ENCODE data around the gene FCRLA. TPM values are rescaled to one million over a fixed set of nuclear protein-coding genes. Genes with fewer than 3 reads are reported as not detected.

FCRLA gene
- total RNA-seq, 1 donor from 2014 or later: not detected

DNA sequence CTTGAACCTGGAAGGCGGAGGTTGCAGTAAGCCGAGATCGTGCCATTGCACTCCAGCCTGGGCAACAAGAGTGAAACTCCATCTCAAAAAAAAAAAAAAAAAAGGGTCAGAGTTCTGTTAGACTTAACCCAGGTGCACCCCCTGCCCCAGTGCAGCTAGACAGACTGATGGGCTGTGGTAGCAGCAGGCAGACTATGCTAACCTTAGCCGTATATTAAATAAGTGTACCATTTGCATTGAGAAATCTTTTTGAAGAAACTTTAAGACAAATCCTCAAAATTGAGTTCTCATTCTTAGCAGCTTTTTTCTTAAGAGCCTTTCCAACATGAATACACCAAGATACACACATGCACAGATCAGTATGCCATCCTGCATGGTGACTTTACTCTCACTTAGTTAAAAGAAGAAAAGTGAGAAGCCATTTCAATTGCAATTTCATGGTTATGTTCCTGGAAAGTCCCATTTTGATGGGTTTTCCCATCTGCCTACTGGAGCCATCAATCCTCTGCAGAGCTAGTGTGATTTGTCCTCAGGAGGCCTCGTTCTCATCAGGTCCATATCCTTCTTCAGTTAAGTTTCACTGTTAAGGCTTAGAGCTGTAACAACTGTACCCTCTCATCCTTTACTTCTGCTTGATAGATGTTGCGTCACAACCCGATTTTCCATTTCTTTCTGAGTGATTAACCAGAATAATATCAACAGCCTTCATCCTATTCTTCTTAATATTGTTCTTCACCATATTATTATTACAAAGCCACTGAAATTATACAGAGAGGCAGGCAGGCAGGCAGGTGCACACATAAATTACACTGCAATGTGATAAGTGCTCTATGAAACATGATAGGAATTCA is 21.6 kb downstream of the FCRLA start:
- TF ChIP-seq POLR2AphosphoS5 (IDR thresholded peaks at IDR 0.05; ENCODE audit: insufficient read depth in 1 of 2, low read depth in 1 of 2) (no peak), POLR2A (IDR thresholded peaks at IDR 0.05) (no peak), CTCF (IDR thresholded peaks at IDR 0.05) (no peak)
- H3K27me3 ChIP-seq: no peaks in the 10 kb centered on the region
- no peak for DNase-seq (ENCODE audit: extremely low spot score in 2 of 2)
- H3K4me1 ChIP-seq: peaks cover 15% of the 10 kb centered on the region
- intact Hi-C loops (cut with DNase I): no loop called here
- H3K4me3 ChIP-seq: no peak overlapping the region
- H3K27ac ChIP-seq: no peak overlapping the region
- H3K36me3 ChIP-seq: no peaks in the 10 kb centered on the region
- H3K9me3 ChIP-seq: no peaks in the 10 kb centered on the region

- intact Hi-C loops (cut with DNase I): no loop called here
- Histone ChIP-seq H3K4me3 (no peak overlapping the region), H3K4me1 (peaks cover 20% of the 10 kb centered on the region), H3K9me3 (no peaks in the 10 kb centered on the region), H3K27ac (no peak overlapping the region), H3K27me3 (no peaks in the 10 kb centered on the region), H3K36me3 (no peaks in the 10 kb centered on the region)
- no peak for DNase-seq (ENCODE audit: extremely low spot score in 2 of 2)
- TF ChIP-seq POLR2A (IDR thresholded peaks at IDR 0.05) (no peak), CTCF (IDR thresholded peaks at IDR 0.05) (no peak), POLR2AphosphoS5 (IDR thresholded peaks at IDR 0.05; ENCODE audit: insufficient read depth in 1 of 2, low read depth in 1 of 2) (no peak)
Observed at GRCh38 chr1:161730050-161730564, 23.1 kb downstream of the FCRLA start.

DNA sequence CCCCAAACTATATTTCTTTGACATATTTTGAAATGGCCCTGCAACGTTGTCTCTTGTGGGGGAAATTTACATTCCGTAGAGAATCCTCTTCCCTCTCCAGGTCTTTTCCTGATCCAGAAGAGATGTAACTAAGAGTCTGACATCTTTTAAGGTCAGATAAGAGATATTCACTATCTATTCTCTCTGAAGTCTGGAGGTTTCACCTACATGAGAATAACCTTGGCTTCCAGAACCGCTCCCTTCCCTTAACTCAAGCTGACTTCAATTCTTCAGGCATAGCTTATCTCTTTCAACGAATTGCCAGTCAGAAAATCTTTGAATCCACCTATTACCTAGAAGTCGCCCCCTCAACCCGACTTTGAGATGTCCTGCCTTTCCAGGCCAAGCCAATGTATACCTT is 24.2 kb downstream of the FCRLA start:
- Histone ChIP-seq H3K27me3 (no peaks in the 10 kb centered on the region), H3K4me1 (peaks cover 10% of the 10 kb centered on the region), H3K36me3 (no peaks in the 10 kb centered on the region), H3K27ac (no peak overlapping the region), H3K4me3 (no peak overlapping the region), H3K9me3 (no peaks in the 10 kb centered on the region)
- DNase-seq (ENCODE audit: extremely low spot score in 2 of 2): no peak
- TF ChIP-seq CTCF (IDR thresholded peaks at IDR 0.05) (no peak), POLR2AphosphoS5 (IDR thresholded peaks at IDR 0.05; ENCODE audit: insufficient read depth in 1 of 2, low read depth in 1 of 2) (no peak), POLR2A (IDR thresholded peaks at IDR 0.05) (no peak)
- intact Hi-C loops (cut with DNase I): no loop called here

DNA sequence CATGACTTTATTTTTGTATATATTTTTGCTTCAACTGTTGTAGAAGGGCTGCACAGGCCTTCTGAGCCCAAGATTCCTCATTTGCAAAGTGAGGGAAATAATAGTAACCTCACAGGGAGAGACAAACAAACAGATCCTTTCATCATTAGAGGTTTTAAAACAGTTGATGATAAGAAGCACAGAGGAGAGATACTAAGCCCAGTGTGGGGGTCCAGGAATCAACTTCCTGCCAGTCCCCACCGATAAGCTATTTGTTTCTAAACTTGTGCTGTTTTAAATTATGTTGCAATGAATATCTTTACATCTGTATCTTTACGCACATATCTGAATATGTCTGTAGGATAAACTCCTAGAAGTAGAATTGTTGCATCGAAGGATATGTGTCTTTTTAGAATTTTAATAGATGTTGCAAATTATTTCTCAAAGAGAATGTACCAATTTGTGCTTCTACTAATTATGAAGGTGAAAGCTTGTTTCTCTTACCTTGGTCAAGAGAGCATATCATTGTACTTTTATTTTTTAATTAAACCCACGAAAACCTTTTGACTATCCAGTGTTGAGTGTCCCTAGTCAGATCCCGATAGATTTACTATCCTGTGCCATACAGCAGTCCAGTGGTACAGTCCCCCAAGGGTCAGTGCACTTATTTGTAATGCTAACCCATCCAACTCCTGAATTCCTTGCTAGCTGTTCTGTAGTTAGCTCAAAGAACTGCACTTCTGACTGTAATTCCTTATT is 25.1 kb downstream of the FCRLA start:
- no peaks in the 10 kb centered on the region for H3K27me3 ChIP-seq
- no peaks in the 10 kb centered on the region for H3K9me3 ChIP-seq
- intact Hi-C loops (cut with DNase I): no loop called here
- DNase-seq (ENCODE audit: extremely low spot score in 2 of 2): no peak
- no peak overlapping the region for H3K4me3 ChIP-seq
- peaks cover 9% of the 10 kb centered on the region for H3K4me1 ChIP-seq
- TF ChIP-seq POLR2AphosphoS5 (IDR thresholded peaks at IDR 0.05; ENCODE audit: insufficient read depth in 1 of 2, low read depth in 1 of 2): no peak
- no peak for TF ChIP-seq CTCF (IDR thresholded peaks at IDR 0.05)
- no peak for TF ChIP-seq POLR2A (IDR thresholded peaks at IDR 0.05)
- H3K27ac ChIP-seq: no peak overlapping the region
- H3K36me3 ChIP-seq: no peaks in the 10 kb centered on the region

Data from vagina (tissue), 2 donors.